NOMO-1 treated with DMSO at 0.1 percent for 48 hours (cell line): ENCODE measurements around the gene COMMD8.
A peak's percentile ranks its signal among the peaks of the same experiment; 100 is the strongest.
"Not testable (repeated sequence)": the region's sequence is repeated elsewhere in the genome, so short reads cannot be mapped to it uniquely, and the experiment has no call there.

Experiments used
- DNase-seq: peaks from one replicate; lab custom pipeline; 2025; ENCODE audit not compliant: unreplicated experiment; lab: John Stamatoyannopoulos, UW

COMMD8 gene

GRCh38 chr4:47463235-47463956, at the start of gene COMMD8:
TSS of gene COMMD8 (minus strand) at chr4:47463702. CDS start at chr4:47463651, 51 bp downstream.
- peak; percentile 95 for DNase-seq

- peak; percentile 79 for DNase-seq
Observed at GRCh38 chr4:47510506-47511143, 47.1 kb upstream of the COMMD8 start.

GRCh38 chr4:47505666-47506065, 42.2 kb upstream of the COMMD8 start:
- no peak for DNase-seq

- no peak for DNase-seq
Observed at GRCh38 chr4:47505147-47505546, 41.6 kb upstream of the COMMD8 start.

- peak; percentile 10 for DNase-seq
Observed at GRCh38 chr4:47500776-47501175, 37.3 kb upstream of the COMMD8 start.

GRCh38 chr4:47499700-47500099, 36.2 kb upstream of the COMMD8 start:
- peak; percentile 86 for DNase-seq

- no peak for DNase-seq
Observed at GRCh38 chr4:47498899-47499298, 35.4 kb upstream of the COMMD8 start.

- DNase-seq, result no peak
Observed at GRCh38 chr4:47494124-47494430, 30.6 kb upstream of the COMMD8 start.

- DNase-seq, result no peak
Observed at GRCh38 chr4:47493238-47494123, 30.0 kb upstream of the COMMD8 start.

GRCh38 chr4:47490550-47490949, 27.0 kb upstream of the COMMD8 start:
- peak; percentile 37 for DNase-seq

GRCh38 chr4:47488706-47489105, 25.2 kb upstream of the COMMD8 start:
- no peak for DNase-seq

- DNase-seq, result not testable (repeated sequence)
Observed at GRCh38 chr4:47486727-47487126, 23.2 kb upstream of the COMMD8 start.

GRCh38 chr4:47486231-47486673, 22.8 kb upstream of the COMMD8 start:
- DNase-seq, result no peak

GRCh38 chr4:47485768-47486167, 22.3 kb upstream of the COMMD8 start:
- no peak for DNase-seq

GRCh38 chr4:47485047-47485692, 21.7 kb upstream of the COMMD8 start, which contains the start of gene ATP10D:
TSS of gene ATP10D (plus strand) at chr4:47485275. CDS start at chr4:47512541, 27,266 bp downstream.
- peak; percentile 87 for DNase-seq

GRCh38 chr4:47484168-47484567, 20.7 kb upstream of the COMMD8 start:
- DNase-seq, result no peak

- DNase-seq, result no peak
Observed at GRCh38 chr4:47483745-47484144, 20.2 kb upstream of the COMMD8 start.

- DNase-seq, result peak; percentile 47
Observed at GRCh38 chr4:47482326-47482725, 18.8 kb upstream of the COMMD8 start.

- DNase-seq, result no peak
Observed at GRCh38 chr4:47478804-47479203, 15.3 kb upstream of the COMMD8 start.

GRCh38 chr4:47475411-47475810, 11.9 kb upstream of the COMMD8 start:
- DNase-seq, result no peak

- no peak for DNase-seq
Observed at GRCh38 chr4:47474799-47475198, 11.3 kb upstream of the COMMD8 start.
